HG03571 (cell line): Measurements from ENCODE around the gene TDRD15.
"Not testable (repeated sequence)": the region's sequence is repeated elsewhere in the genome, so short reads cannot be mapped to it uniquely, and the experiment has no call there.

Experiments used
- ATAC-seq: cut with Tn5 transposase; IDR thresholded peaks from one replicate; pipeline ENCODE4 v1.9.1; 2021; ENCODE audit not compliant: unreplicated experiment

The TDRD15 gene

GRCh38 chr2:21142149-21142548 is 18.4 kb downstream of the TDRD15 start:
- ATAC-seq, result no peak

DNA sequence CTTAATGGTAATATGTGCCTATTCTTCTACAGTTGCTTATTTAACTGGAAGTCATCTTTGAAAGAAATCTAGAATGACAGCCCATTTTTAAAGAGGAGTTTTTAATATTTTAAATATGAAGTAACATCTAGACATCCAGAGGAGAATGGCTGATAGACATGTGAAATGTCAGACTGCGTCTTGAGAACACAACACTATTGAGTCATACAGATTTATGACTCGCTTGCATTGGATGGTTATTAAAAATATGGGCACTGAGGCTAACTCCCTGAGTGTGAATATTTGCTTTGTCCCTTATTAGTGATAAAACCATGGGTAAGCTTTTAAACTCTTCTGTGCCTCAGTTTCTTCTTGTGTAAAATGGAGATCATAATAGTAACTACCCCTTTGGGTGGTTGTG is 22.9 kb downstream of the TDRD15 start:
- no peak for ATAC-seq

DNA sequence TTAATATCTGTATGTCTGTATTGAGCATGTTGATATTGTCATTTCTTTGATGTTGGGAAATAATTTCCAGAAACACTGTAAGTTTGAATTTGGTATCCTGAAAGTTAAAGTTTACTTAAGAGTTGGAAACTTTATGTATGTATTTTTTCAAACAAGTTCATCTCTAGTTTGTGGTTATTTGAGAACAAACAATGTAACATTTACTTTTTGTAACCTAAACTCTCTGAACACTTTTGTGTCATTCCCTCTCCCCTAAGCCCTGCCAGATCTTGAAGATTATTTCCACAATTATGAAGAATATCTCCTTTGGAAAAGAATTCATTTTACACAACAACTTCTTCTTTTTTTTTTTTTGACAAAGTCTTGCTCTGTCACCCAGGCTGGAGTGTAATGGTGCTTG is 24.9 kb downstream of the TDRD15 start:
- no peak for ATAC-seq

- ATAC-seq, result not testable (repeated sequence)
Observed at GRCh38 chr2:21151234-21151633, 27.5 kb downstream of the TDRD15 start.

- no peak for ATAC-seq
Observed at GRCh38 chr2:21155365-21156136, 31.8 kb downstream of the TDRD15 start.

GRCh38 chr2:21161122-21161521 is 37.4 kb downstream of the TDRD15 start:
- no peak for ATAC-seq

GRCh38 chr2:21161832-21162614 is 38.3 kb downstream of the TDRD15 start:
- no peak for ATAC-seq

- no peak for ATAC-seq
Observed at GRCh38 chr2:21162615-21162878, 38.8 kb downstream of the TDRD15 start.

GRCh38 chr2:21163213-21163612 is 39.4 kb downstream of the TDRD15 start:
- ATAC-seq, result no peak

DNA sequence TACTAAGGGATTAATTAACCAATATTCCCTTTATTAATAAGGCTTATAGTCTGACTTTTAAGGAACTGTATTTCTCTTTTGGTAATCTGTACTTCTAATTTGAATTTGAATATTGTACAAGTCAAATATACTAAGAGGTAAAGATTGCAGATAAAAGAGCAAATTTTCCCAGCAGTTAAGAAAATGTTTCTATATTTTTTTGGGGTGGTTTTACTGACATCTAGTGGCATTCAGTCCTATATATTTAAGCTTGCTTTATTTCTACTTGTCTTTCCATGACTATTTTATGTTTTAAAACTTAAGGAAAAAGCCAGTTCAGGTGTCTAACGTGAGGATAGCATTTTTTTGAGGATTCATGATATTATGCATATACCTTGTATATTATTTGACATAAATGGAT is 41.6 kb downstream of the TDRD15 start:
- no peak for ATAC-seq

- ATAC-seq, result no peak
Observed at GRCh38 chr2:21175895-21176646, 52.3 kb downstream of the TDRD15 start.

GRCh38 chr2:21181957-21182356 is 58.2 kb downstream of the TDRD15 start:
- ATAC-seq, result no peak

DNA sequence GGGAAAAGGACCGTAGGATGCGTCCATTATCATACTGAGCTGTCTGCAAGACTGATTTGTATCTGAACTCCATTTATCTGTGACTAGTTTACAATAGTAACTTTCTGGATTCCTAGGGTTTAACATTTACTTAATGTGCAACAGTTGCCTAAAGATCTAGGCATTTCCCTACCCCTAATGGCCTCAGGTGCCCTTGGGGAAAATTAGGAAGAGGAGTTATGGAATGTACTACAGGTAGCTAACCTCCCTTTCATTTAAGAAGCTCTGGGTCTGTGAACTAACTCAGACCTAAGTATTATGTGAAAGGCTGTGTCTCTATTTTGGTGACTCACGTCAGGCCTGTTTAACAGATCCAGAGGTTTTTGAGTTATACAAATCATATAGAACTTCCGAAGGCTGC is 59.5 kb downstream of the TDRD15 start:
- ATAC-seq, result no peak

DNA sequence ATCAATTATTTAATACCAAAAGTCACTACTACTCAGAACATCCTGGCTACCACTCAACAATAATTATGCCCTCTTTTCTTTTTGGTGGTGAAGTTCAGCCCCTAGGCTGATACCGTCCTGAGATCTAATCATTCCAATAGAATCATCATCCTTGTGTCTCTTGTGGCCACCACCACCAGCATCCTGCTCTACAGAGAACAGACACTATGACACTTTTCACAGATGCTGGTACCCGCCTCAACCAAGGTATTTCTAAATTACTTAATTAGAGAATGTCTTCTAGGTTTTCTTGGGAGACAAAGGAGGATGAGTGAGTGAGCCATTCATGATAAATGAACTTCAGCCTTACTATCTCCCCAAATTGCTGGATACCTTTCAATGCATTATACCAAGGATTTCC is 60.0 kb downstream of the TDRD15 start:
- no peak for ATAC-seq

DNA sequence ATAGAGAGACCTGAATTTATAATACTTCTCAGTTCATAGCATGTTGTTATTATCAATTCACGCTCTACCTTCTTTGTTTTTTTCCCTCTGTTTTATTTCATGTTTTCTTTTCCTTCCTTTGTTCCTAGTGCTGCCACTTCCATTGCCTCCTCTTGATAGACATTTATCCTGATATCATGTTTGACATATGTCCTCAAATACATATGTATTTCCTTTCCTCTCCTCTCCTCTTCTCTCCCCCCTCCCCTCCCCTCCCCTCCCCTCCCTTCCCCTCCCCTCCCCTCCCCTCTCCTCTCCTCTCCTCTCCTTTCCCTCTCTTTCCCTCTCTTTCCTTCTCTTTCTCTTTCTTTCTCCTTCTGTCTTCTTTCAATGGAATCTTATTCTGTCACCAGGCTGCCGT is 67.8 kb downstream of the TDRD15 start:
- no peak for ATAC-seq
